ENCODE data around the gene SEL1L2.

DNA sequence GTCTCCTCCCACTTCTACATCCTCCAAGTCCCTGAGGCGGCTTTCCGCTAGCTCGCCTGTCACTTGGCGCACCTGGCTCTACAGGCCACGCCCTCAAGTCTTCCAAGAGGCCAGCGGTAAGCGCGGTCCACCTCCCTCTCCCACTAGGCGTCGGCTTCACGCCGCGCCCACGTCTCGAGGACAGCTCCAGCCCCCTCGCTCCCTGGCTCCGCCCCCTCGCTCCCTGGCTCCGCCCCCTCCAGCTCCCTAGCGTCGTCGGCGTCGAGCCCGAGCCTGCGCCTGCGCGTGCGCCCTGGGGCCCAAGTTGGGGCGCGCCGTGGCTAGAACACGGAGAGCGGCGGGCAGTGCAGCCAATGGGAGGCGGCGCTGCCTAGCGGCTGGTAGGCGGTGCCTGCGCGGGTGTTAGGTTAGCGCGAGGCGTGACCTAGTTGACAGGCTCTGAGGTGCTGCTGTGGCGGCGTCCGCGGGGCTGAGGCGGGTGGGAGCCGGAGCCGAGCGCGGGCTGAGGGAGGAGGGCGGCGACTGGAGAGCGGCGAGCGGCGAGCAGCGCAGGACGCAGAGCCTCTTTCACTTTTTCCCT, 4.8 kb upstream of the SEL1L2 start, which contains the start of gene MACROD2:
- TF ChIP-seq RFX5 (IDR thresholded peaks at IDR 0.05) (no peak), RAD21 (conservative IDR thresholded peaks at IDR 0.05 in 1 of 2, IDR thresholded peaks at IDR 0.05 in 1 of 2) (no peak), CTCF (IDR thresholded peaks at IDR 0.05) (no peak), JUN (IDR thresholded peaks at IDR 0.05) (no peak), PHF8 (IDR thresholded peaks at IDR 0.05; ENCODE audit: borderline replicate concordance, low read depth) (0 out of 2 replicates have a peak, but pooled peaks have one; percentile 30), MAZ (IDR thresholded peaks at IDR 0.05; ENCODE audit: borderline replicate concordance, low read depth, low read length) (no peak), PBX3 (IDR thresholded peaks at IDR 0.05) (peak; percentile 98), USF2 (IDR thresholded peaks at IDR 0.05) (0 out of 2 replicates have a peak, but pooled peaks have one; percentile 13), NFE2L2 (conservative IDR thresholded peaks at IDR 0.05; ENCODE audit: low read length) (no peak), EP300 (IDR thresholded peaks at IDR 0.05) (no peak), MAX (IDR thresholded peaks at IDR 0.05) (peak; percentile 90), POLR2A (IDR thresholded peaks at IDR 0.05; ENCODE audit: low read length) (peak; percentile 40; the same call in 1 of the 2 replicates), RCOR1 (IDR thresholded peaks at IDR 0.05; ENCODE audit: low read depth, low read length) (no peak), MYC (IDR thresholded peaks at IDR 0.05; ENCODE audit: borderline replicate concordance, low read length) (no peak)
